HG03558 (cell line): Measurements from ENCODE around the gene CACNA1H.

ENCODE experiments used
- ATAC-seq: cut with Tn5 transposase; IDR thresholded peaks from one replicate; pipeline ENCODE4 v1.9.1; 2021; ENCODE audit warnings: moderate number of reproducible peaks; ENCODE audit not compliant: unreplicated experiment; ENCODE audit errors: extremely low read depth

CACNA1H gene

DNA sequence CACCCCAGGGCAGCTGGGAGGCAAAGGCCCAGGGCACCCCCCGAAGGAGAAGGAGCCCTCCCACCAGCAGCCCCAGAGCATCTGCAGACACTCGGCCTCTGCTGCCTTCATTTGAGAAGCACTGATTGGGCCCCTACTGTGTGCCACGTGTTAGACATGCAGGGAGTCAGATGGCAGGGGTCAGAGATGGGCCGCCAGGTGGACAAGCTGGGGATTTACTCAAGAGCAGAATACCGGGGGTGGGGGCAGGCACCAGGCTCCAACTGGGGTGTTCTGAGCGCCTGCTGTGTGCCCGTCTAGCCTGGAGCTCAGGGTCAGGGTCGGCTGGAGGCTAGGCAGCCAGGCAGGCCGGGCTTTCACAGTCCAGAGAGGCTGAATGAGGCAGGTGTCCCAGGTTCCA is 53.4 kb downstream of the CACNA1H start:
- ATAC-seq = no peak

DNA sequence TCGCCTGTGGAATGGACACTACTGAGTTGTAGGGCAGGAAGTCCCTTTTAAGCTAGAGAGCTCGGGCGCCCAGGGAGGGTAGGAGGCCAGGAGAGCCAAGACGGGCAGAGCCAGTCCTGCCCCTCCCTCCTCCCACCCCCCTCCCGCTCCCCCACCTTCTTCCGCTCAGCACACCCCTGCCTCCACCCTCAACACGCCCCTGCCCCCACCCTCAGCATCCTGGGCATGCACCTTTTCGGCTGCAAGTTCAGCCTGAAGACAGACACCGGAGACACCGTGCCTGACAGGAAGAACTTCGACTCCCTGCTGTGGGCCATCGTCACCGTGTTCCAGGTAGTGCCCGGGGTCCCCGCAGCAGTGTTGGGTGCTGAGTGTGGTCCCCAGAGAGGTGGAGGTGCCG is 53.9 kb downstream of the CACNA1H start:
- no peak for ATAC-seq

DNA sequence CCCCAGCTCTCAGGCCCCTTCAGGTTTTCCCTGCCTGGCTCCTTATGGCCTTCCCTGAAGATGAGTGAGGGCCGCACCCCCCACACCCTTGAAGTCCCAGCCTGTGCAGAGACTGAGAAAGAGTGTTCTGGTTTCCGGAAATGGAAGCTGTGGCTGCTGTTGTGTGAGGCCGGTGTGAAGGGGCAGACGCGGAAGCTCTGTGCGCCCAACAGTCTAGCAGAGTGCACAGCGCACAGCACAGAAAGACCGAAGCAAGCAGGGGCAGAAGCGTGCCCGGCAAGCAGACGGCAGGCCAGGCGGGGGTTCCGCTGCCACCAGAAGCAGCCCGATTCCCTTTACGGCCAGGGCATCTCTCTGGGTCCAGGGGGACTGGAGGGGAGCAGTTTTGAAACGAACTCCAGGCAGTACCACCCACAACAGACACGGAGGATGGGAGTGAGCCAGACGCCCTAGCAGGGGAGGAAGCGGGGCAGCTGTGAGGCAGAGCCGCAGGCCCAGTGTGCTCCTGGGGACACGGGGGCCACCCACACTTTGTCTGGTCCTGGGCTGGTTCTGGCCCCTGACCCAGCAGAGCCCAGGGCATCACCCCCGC is 55.4 kb downstream of the CACNA1H start:
- no peak for ATAC-seq

DNA sequence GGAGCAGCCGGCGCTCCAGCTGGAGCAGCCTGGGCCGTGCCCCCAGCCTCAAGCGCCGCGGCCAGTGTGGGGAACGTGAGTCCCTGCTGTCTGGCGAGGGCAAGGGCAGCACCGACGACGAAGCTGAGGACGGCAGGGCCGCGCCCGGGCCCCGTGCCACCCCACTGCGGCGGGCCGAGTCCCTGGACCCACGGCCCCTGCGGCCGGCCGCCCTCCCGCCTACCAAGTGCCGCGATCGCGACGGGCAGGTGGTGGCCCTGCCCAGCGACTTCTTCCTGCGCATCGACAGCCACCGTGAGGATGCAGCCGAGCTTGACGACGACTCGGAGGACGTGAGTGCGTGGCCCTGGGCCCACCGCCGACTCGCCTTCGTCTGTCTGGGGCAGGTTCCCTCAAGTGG is 56.2 kb downstream of the CACNA1H start:
- ATAC-seq = no peak

DNA sequence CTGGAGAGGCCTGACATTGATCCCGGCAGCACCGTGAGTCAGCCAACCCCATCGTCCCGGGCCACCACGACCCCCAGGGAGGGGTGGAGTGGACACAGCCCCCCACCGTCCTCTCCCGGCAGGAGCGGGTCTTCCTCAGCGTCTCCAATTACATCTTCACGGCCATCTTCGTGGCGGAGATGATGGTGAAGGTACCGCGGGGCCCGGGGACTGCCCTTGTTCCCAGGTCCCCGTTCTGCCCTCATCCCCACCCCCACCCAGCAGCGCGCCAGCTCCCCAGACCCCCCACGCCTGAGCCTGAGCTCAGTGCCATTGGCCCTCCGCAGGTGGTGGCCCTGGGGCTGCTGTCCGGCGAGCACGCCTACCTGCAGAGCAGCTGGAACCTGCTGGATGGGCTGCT is 57.6 kb downstream of the CACNA1H start:
- ATAC-seq = no peak

DNA sequence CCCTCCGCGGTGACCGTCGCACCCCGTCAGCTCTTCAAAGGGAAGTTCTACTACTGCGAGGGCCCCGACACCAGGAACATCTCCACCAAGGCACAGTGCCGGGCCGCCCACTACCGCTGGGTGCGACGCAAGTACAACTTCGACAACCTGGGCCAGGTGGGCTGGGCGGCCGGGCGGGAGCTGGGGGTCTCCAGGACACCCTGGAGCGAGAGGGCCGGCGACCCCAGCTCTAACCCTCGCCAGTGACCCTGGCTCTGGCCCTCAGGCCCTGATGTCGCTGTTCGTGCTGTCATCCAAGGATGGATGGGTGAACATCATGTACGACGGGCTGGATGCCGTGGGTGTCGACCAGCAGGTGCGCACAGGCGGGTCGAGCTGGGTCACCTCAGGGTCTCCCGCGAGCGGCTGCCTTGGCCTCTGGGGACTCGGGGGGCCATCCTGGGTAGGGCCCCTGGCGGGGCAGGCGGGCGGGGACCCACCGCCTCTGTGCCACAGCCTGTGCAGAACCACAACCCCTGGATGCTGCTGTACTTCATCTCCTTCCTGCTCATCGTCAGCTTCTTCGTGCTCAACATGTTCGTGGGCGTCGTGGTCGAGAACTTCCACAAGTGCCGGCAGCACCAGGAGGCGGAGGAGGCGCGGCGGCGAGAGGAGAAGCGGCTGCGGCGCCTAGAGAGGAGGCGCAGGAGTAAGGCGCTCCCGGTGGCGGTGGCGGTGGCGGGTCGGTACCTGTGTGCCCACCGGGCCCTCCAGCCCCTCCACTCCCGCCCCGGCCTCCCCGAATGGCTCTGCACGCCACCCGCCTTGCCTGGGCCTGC is 58.8 kb downstream of the CACNA1H start:
- no peak for ATAC-seq

DNA sequence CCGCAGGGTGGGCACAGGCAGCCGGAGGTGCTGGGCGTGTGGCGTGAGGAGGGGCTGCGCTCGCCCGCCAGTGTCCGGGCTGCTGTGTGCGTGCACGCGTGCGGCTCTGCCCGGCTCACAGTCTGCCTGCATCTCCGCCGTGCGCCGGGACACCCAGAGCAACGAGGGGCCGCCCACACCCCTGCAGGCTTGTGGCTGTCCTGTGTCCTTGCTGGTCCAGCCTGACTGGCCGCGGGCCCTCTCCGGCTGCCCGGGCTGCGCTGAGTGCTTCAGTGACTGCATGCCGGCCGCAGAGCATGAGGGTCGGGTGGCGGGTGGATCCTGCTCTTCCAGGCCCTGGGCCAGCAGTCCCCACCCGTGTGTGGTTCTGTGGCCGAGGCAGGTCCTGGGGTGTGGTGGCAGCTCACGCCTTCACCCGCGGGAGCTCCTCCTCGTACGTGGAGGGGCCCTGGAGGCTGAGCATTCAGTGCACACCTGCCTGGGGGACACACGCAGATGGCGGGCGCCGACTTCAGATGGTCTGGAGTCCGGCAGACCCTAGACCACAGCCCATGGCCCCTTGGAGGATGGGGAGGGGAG is 59.8 kb downstream of the CACNA1H start:
- no peak for ATAC-seq

DNA sequence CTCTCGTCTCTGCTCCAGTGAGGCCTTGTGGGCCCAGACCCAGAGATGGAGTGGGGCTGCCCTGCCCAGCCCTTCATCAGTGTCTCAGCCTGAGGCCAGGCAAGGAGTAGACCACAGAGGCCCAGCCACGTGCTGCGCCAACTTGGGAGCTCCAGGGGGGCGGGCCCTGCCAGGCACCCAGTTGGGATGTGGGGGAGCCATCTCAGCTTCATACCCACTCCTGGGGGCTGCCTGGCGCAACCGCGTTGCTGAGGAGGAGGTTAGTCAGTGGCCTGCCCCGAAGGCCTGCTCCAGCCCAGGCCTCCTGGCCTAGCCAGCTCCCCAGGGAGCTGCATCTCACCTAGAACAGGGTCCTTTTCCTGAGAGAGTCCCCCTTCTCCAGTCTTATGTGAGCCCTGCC is 60.3 kb downstream of the CACNA1H start:
- no peak for ATAC-seq

DNA sequence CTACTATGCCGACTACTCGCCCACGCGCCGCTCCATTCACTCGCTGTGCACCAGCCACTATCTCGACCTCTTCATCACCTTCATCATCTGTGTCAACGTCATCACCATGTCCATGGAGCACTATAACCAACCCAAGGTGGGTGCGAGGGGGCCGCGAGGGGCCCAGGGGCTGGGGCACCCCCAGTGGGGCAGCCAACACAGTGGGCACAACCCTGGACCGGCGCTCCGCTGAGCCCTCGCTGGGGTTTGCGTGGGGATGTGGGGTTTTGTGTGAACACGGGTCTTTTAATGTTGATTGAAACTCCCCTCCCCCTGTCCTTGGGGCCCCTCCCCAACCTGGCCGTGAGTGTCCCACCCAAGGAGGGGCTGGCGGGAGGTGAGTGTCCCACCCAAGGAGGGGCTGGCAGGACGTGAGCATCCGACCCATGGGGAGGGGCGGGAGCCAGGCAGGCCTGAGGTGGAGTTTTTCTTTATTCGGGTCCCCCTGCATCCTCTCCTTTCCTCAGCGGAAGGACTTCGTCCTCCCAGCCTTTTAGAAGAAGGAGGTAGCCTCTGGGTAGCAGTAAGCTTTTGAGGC is 61.0 kb downstream of the CACNA1H start:
- no peak for ATAC-seq

DNA sequence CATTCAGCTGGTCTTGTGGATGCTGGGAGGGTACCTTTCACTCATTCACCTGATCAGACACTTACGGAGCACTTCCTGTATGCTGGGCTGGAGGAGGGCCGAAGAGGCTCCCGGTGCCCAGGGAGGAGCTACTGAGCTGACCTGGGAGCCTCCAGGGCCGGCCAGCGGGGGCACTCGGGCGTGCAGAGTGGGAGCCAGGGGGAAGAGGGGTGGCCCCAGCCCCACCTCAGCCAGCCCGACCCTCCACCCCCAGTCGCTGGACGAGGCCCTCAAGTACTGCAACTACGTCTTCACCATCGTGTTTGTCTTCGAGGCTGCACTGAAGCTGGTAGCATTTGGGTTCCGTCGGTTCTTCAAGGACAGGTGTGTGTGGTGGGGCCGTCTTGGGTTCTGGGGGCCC is 61.8 kb downstream of the CACNA1H start:
- ATAC-seq = no peak

DNA sequence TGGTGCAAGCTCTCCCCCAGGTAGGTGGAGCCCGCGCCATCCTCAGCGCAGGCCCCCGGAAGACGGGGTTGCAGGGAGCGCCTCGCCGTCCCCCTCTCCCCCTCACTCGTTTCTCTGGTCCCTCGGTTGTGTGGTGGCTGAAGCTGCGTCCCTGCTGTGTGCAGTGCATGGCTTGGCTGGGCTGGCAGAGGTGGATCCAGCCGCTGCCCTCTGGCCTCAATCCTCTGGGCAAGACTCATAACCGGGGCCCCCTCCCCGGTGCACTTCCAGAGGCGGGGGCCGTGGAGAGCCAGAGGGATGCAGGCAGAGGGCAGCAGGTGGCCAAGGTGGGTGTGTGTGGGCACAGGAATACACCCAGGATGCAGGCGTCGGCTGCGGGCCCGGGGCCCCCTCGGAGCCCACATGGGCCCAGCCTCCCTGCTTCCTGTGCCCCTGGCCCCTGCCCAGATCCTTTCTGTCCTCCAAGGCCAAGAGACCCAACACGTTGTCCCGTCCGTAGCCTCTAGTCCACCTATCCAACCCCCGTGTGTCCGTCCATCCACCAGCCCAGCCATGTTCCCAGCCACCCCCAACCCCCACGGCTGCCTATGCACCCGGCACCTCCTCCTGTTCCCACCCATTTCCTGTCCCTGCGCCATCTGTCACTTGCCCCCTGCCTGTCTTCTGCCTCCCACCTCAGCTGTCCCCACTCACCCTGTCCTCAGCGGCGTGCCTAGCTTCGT is 62.8 kb downstream of the CACNA1H start:
- no peak for ATAC-seq

DNA sequence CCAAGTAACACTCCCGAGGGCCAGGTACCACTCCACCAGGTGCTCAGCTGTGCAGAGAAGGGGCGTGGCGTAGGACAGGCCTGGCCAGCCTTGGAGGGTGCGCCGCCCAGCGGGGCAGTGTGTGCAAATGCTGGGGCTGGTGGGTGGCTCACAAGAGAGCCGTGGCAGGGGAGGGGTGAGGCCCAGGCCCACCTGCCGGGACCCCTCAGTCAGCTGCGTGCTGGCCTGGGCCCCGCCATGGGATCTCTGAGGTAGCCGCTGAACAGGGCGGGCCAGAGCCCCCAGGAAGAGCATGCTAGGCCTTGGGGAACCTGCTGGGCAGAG is 63.4 kb downstream of the CACNA1H start:
- no peak for ATAC-seq

DNA sequence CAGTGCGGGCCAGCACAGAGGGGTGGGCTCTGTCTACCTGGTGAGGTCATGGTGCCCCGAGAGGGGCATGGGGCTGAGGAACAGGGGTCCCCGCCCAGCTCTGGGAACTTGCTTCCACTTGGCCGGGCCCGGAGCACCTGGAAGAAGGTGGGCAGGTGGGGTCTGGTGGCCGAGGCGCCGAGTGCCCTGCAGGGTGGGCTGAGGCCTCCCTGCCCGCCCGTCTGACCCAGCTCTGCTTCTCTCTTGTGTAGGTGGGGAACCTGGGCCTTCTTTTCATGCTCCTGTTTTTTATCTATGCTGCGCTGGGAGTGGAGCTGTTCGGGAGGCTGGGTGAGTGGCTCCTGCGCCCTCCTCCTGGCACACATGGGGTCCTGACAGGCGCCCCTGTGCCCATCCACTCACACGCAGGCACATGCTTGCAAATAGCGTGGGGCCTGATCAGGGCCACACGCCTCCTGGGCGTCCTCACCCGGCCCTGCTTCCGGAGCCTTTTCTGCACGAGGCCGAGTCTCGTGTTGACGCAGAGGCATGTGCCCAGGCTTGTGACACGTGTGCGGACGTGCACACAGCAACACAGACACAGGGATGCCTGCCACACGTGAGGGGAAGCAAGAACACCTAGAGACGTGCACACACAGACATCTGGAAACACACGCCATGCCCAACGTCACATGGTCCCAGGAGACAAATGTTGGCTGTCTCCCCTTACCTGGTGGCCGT is 63.9 kb downstream of the CACNA1H start:
- ATAC-seq = no peak

DNA sequence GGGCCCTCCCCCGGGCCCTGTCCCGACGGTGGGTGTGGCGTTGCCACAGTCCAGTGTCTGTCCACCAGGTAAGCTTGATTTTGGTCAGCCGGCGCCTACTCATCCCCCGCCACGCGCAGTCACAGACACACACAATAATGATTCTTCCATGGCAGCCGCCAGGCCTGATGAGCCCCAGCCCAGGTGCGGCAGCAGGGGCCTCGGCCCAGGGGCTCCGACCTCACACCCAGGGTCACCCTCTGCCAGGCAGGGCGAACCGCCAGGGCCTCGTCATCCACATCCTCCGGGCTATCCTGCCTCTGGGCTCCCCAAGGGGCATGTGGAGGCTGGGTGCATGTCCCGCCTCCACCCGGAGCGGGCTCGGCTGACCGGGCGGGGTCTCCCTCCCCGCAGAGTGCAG is 64.6 kb downstream of the CACNA1H start:
- no peak for ATAC-seq

DNA sequence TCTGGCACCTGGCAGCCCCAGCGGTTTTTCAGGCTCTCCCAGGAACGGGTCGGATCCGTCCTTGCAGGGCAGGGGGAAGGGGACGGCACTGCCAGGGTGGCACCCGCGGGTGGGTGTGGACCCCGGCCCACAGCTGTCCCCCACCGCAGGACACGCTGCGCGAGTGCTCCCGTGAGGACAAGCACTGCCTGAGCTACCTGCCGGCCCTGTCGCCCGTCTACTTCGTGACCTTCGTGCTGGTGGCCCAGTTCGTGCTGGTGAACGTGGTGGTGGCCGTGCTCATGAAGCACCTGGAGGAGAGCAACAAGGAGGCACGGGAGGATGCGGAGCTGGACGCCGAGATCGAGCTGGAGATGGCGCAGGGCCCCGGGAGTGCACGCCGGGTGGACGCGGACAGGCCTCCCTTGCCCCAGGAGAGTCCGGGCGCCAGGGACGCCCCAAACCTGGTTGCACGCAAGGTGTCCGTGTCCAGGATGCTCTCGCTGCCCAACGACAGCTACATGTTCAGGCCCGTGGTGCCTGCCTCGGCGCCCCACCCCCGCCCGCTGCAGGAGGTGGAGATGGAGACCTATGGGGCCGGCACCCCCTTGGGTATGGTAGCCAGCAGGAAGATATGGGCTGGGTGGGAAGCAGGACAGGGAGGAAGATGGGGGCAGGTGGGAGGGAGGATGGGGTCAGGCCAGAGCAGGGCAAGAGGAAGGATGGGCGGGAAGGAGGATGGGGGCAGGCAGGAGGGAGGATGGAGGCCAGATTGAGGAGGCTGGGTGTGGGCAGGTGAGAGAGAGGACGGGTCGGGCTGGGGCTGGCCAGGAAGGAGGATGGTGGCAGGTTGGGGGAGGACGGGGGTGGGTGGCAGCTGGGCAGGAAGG is 65.4 kb downstream of the CACNA1H start:
- no peak for ATAC-seq

DNA sequence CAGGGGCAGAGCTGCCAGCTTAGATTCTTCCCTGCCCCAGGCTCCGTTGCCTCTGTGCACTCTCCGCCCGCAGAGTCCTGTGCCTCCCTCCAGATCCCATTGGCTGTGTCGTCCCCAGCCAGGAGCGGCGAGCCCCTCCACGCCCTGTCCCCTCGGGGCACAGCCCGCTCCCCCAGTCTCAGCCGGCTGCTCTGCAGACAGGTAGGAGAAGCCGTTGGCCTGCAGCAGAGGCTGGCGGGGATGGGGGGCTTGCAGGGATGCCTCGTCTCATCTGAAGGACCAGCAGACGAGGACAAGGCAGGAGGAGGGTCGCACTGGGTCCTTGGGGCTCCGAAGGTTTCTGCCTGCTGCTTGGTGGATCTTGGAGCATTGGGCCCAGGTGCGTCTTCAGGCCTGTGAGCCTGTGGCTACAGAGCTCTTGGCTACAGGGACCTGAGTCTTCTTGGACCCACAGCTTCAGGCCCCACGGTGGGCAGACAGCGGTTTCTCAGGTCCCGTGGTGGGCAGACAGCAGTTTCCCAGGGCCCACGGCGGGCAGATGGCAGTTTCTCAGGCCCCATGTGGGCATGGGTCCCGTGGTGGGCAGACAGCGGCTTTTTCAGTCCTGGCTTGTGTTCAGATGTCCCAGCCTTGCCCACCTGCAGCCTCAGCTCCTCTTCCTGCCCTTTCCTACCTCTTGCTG is 66.2 kb downstream of the CACNA1H start:
- ATAC-seq = no peak

DNA sequence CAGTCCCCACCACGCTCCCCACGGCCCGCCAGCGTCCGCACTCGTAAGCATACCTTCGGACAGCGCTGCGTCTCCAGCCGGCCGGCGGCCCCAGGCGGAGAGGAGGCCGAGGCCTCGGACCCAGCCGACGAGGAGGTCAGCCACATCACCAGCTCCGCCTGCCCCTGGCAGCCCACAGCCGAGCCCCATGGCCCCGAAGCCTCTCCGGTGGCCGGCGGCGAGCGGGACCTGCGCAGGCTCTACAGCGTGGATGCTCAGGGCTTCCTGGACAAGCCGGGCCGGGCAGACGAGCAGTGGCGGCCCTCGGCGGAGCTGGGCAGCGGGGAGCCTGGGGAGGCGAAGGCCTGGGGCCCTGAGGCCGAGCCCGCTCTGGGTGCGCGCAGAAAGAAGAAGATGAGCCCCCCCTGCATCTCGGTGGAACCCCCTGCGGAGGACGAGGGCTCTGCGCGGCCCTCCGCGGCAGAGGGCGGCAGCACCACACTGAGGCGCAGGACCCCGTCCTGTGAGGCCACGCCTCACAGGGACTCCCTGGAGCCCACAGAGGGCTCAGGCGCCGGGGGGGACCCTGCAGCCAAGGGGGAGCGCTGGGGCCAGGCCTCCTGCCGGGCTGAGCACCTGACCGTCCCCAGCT is 67.3 kb downstream of the CACNA1H start:
- ATAC-seq = no peak

DNA sequence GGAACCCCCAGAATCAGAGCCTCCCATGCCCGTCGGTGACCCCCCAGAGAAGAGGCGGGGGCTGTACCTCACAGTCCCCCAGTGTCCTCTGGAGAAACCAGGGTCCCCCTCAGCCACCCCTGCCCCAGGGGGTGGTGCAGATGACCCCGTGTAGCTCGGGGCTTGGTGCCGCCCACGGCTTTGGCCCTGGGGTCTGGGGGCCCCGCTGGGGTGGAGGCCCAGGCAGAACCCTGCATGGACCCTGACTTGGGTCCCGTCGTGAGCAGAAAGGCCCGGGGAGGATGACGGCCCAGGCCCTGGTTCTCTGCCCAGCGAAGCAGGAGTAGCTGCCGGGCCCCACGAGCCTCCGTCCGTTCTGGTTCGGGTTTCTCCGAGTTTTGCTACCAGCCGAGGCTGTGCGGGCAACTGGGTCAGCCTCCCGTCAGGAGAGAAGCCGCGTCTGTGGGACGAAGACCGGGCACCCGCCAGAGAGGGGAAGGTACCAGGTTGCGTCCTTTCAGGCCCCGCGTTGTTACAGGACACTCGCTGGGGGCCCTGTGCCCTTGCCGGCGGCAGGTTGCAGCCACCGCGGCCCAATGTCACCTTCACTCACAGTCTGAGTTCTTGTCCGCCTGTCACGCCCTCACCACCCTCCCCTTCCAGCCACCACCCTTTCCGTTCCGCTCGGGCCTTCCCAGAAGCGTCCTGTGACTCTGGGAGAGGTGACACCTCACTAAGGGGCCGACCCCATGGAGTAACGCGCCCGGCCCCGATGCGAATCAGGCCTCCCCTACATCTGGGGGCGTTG is 68.1 kb downstream of the CACNA1H start:
- no peak for ATAC-seq
